ENCODE results near the gene MRPL51. TPM values are rescaled to one million over a fixed set of nuclear protein-coding genes. Genes with fewer than 3 reads are reported as not detected.

MRPL51 gene
- polyA plus RNA-seq (2013) = 534 and 575 TPM in 2 replicates

DNA sequence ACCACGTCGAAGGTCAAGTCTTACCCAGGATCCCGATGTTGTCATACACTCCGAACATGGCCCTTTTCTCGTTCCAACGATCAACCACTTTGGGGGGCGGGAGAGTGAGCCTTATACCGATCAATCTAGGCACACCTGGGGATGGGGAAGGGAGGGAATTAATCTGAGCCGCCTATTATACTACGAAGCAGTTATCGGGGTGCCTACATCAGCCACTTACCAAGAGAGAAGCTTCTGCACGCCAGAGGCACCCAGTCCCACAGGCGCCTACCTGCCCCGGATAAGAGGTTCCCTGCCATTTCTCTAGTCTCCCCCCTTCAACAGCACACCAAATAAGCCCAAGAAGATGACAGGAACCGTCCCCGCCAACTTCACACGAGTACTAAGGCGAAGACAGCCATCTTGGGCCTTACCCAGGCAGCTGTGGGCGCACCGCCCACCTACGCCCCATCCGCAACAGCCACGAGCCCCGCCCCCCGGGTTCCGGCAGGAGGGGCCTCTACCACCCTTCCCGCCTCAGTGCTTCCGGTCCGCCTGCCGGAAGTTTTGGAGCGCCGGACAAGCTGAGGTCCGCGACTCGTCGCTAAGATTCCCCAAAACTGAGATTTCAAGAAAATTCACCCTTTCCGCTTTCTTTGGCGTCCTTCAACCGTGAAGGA is at the start of gene MRPL51:
Gene MRPL51 (minus strand): TSS at position 425 of the 659 bp plus-strand sequence. CDS start 126 bp downstream, at position 299.
- Histone ChIP-seq H2BK120ac (ENCODE audit: insufficient read depth, low read length, poor library complexity) (peak within 1 kb of the TSS; percentile 52), H3K79me1 (ENCODE audit: low read length) (peaks cover 8% of the 10 kb centered on the region), H3K36me3 (ENCODE audit: control insufficient read depth in 1 of 2, insufficient read depth in 2 of 2, low read length in 2 of 2) (peaks cover 4 to 10% of the 10 kb centered on the region in 2 experiments), H3K9ac (ENCODE audit: low read length) (peak within 1 kb of the TSS; percentile 92), H3K14ac (ENCODE audit: low read length) (peak within 1 kb of the TSS; percentile 93), H3K23ac (ENCODE audit: low read length) (no peak within 1 kb of the TSS), H2AK5ac (ENCODE audit: low read length) (peak within 1 kb of the TSS; percentile 89), H4K12ac (ENCODE audit: low read depth, low read length) (peak within 1 kb of the TSS; percentile 90), H3K4me3 (ENCODE audit: low read depth, low read length) (peak within 1 kb of the TSS; percentile 85), H3K4me2 (ENCODE audit: low read length) (peak within 1 kb of the TSS; percentile 85), H4K8ac (ENCODE audit: low read depth, low read length) (peak within 1 kb of the TSS; percentile 85), H3K9me3 (ENCODE audit: insufficient read depth, low read depth, low read length) (peaks cover 2% of the 10 kb centered on the region), H4K91ac (ENCODE audit: low read depth, low read length) (peak within 1 kb of the TSS; percentile 86), H3K4ac (ENCODE audit: low read depth, low read length) (peak within 1 kb of the TSS; percentile 81), H2BK5ac (ENCODE audit: low read depth, low read length, poor library complexity) (peak within 1 kb of the TSS; percentile 85), H3K27ac (ENCODE audit: low read depth, low read length) (peak within 1 kb of the TSS; percentile 95), H2BK12ac (ENCODE audit: low read length) (peak within 1 kb of the TSS; percentile 8), H2AFZ (ENCODE audit: insufficient read depth, low read length, poor library complexity) (peak within 1 kb of the TSS; percentile 89), H3K18ac (ENCODE audit: low read length) (peak within 1 kb of the TSS; percentile 87), H3K27me3 (ENCODE audit: insufficient read depth, low read length) (no peaks in the 10 kb centered on the region), H3K4me1 (ENCODE audit: control insufficient read depth in 1 of 2, insufficient read depth in 2 of 2, low read length in 2 of 2) (peaks cover 0 to 6% of the 10 kb centered on the region in 2 experiments), H3K79me2 (ENCODE audit: control insufficient read depth, insufficient read depth, low read length, poor library complexity) (peaks cover 5% of the 10 kb centered on the region)
- WGBS (ENCODE audit: extremely low coverage, insufficient coverage, insufficient read length) = no CpG with 5 or more reads among the region's 39 CpGs
- DNase-seq = peak; percentile 93 to 96

DNA sequence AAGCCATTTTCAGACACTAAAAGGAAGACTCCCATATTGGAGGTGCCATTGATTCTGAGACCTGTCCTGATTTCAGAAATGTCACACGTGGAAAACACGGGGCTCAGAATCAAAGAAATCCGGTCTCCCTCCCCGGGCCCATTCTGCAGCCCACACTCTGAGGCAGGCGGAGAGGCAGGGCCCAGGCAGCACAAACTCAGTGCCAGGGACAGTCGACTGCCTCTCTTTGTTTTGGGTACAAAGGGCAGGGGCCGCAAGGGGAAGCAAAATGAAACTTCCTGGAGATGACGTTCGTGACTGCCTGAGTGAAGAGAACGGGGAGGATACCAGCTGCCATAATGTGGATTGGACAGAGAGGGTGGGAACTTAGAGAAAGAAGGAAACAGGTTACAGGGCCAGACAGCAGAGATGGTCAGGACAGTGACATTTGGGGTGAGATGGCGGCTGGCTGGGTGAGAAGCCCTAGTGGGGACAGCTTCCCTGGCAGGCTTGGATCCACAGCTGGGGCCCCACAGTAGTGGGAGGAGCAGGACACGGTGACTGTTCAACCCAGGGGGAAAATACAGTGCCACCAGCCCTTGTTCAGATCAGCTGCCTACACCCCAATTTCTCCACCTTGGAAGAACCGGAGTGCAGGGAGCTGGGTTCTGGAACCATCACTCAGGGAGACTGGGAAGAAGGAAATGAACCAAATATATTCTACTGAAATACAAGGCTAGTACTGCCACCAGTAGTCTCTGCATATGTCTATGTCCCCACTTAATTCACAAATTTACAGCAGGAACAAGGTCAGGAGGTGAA is 49.3 kb upstream of the MRPL51 start:
- DNase-seq = no peak
- Histone ChIP-seq H3K27me3 (ENCODE audit: insufficient read depth, low read length) (no peaks in the 10 kb centered on the region), H2BK5ac (ENCODE audit: low read depth, low read length, poor library complexity) (no peak overlapping the region), H3K79me1 (ENCODE audit: low read length) (no peaks in the 10 kb centered on the region), H3K9me3 (ENCODE audit: insufficient read depth, low read depth, low read length) (peaks cover 2% of the 10 kb centered on the region), H3K4me3 (ENCODE audit: low read depth, low read length) (no peak overlapping the region), H3K4me2 (ENCODE audit: low read length) (no peak overlapping the region), H2AFZ (ENCODE audit: insufficient read depth, low read length, poor library complexity) (no peak overlapping the region), H3K4me1 (ENCODE audit: control insufficient read depth in 1 of 2, insufficient read depth in 2 of 2, low read length in 2 of 2) (peaks cover 13 to 14% of the 10 kb centered on the region in 2 experiments), H3K9ac (ENCODE audit: low read length) (no peak overlapping the region), H4K12ac (ENCODE audit: low read depth, low read length) (no peak overlapping the region), H3K23ac (ENCODE audit: low read length) (no peak overlapping the region), H2BK12ac (ENCODE audit: low read length) (peak overlapping the region; percentile 25), H2AK5ac (ENCODE audit: low read length) (no peak overlapping the region), H3K18ac (ENCODE audit: low read length) (no peak overlapping the region), H3K14ac (ENCODE audit: low read length) (no peak overlapping the region), H2BK120ac (ENCODE audit: insufficient read depth, low read length, poor library complexity) (no peak overlapping the region), H4K91ac (ENCODE audit: low read depth, low read length) (peak overlapping the region; percentile 25), H3K79me2 (ENCODE audit: control insufficient read depth, insufficient read depth, low read length, poor library complexity) (no peaks in the 10 kb centered on the region), H4K8ac (ENCODE audit: low read depth, low read length) (no peak overlapping the region), H3K36me3 (ENCODE audit: control insufficient read depth in 1 of 2, insufficient read depth in 2 of 2, low read length in 2 of 2) (peaks cover 20% of the 10 kb centered on the region in 2 experiments), H3K4ac (ENCODE audit: low read depth, low read length) (no peak overlapping the region), H3K27ac (ENCODE audit: low read depth, low read length) (peak overlapping the region; percentile 11)
- no CpG with 5 or more reads among the region's 13 CpGs for WGBS (ENCODE audit: extremely low coverage, insufficient coverage, insufficient read length)

DNA sequence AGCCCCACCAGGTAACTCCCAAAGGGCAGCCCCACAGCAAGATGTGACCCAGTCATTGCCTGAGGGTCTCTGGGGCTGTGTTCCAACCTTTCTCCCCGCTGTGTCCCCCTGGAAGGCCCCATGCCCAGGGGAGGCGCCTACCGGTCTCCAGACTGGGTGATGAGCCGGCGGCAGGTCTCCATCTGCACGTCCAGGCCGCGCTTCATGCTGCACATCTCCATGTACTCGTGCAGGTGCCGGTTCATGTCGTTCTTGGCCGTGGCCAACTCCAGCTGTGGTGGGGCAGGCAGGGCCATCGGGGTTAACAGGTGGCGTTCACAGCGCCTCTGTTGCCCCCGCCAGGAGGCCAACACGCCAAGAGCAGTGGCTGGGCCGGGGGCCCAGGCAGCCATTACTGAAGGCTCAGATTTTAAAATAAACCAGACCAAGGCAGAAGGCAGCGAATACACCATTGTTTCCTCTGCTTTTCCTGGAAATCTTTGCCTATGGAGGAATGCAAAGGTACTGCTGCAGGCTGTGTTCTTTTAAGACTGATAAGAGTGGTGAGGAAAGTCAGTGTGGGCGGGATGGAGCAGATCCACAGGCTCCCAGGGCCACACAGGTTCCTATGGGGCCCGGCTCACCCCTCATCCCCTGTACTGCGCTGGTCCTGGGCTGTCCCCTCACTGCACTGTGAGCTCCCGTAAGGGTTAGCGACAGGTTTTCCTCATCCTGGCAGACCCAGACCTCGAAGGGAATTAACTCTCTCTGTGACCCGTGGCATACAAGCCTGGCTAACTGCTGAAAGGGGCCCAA is 48.5 kb upstream of the MRPL51 start:
- H3K79me1 ChIP-seq (ENCODE audit: low read length) = no peaks in the 10 kb centered on the region
- H3K9ac ChIP-seq (ENCODE audit: low read length) = no peak overlapping the region
- peak overlapping the region; percentile 36 for H2BK120ac ChIP-seq (ENCODE audit: insufficient read depth, low read length, poor library complexity)
- peaks cover 28 to 29% of the 10 kb centered on the region in 2 experiments for H3K36me3 ChIP-seq (ENCODE audit: control insufficient read depth in 1 of 2, insufficient read depth in 2 of 2, low read length in 2 of 2)
- H3K4me1 ChIP-seq (ENCODE audit: control insufficient read depth in 1 of 2, insufficient read depth in 2 of 2, low read length in 2 of 2) = peaks cover 14% of the 10 kb centered on the region in 2 experiments
- H3K14ac ChIP-seq (ENCODE audit: low read length) = peak overlapping the region; percentile 12
- no peak overlapping the region for H2BK5ac ChIP-seq (ENCODE audit: low read depth, low read length, poor library complexity)
- no peak overlapping the region for H4K8ac ChIP-seq (ENCODE audit: low read depth, low read length)
- peak overlapping the region; percentile 12 for H2BK12ac ChIP-seq (ENCODE audit: low read length)
- no peak overlapping the region for H3K23ac ChIP-seq (ENCODE audit: low read length)
- no peak overlapping the region for H3K4me3 ChIP-seq (ENCODE audit: low read depth, low read length)
- peaks cover 4% of the 10 kb centered on the region for H3K9me3 ChIP-seq (ENCODE audit: insufficient read depth, low read depth, low read length)
- WGBS (ENCODE audit: extremely low coverage, insufficient coverage, insufficient read length) = no CpG with 5 or more reads among the region's 26 CpGs
- no peak overlapping the region for H3K4me2 ChIP-seq (ENCODE audit: low read length)
- H3K4ac ChIP-seq (ENCODE audit: low read depth, low read length) = no peak overlapping the region
- peak overlapping the region; percentile 22 for H3K18ac ChIP-seq (ENCODE audit: low read length)
- peak overlapping the region; percentile 34 for H2AK5ac ChIP-seq (ENCODE audit: low read length)
- peak overlapping the region; percentile 11 for H3K27ac ChIP-seq (ENCODE audit: low read depth, low read length)
- no peaks in the 10 kb centered on the region for H3K79me2 ChIP-seq (ENCODE audit: control insufficient read depth, insufficient read depth, low read length, poor library complexity)
- DNase-seq = peak in 1 of 2 donors; percentile 19
- no peaks in the 10 kb centered on the region for H3K27me3 ChIP-seq (ENCODE audit: insufficient read depth, low read length)
- peak overlapping the region; percentile 31 for H4K12ac ChIP-seq (ENCODE audit: low read depth, low read length)
- no peak overlapping the region for H4K91ac ChIP-seq (ENCODE audit: low read depth, low read length)
- no peak overlapping the region for H2AFZ ChIP-seq (ENCODE audit: insufficient read depth, low read length, poor library complexity)
